HG03378 (cell line): ENCODE measurements around the gene CXCL10.
"Not testable (repeated sequence)": the region's sequence is repeated elsewhere in the genome, so short reads cannot be mapped to it uniquely, and the experiment has no call there.

Source experiments
- ATAC-seq: cut with Tn5 transposase; IDR thresholded peaks from one replicate; pipeline ENCODE4 v1.9.1; 2021; ENCODE audit warnings: mild to moderate bottlenecking, moderate library complexity; ENCODE audit not compliant: unreplicated experiment

Gene CXCL10

GRCh38 chr4:76023389-76023788 is at the start of gene CXCL10:
CXCL10 (minus strand) TSS chr4:76023497; CDS start chr4:76023431, 66 bp downstream.
- no peak for ATAC-seq

GRCh38 chr4:76072760-76073159 is 49.5 kb upstream of the CXCL10 start:
- no peak for ATAC-seq

- ATAC-seq, result peak; percentile 87
These were observed 44.5 kb upstream of the CXCL10 start for GRCh38 chr4:76067652-76068286.

- ATAC-seq, result no peak
These were observed 43.2 kb upstream of the CXCL10 start for GRCh38 chr4:76066546-76066945.

GRCh38 chr4:76061982-76062381 is 38.7 kb upstream of the CXCL10 start:
- peak; percentile 68 for ATAC-seq

GRCh38 chr4:76061421-76061820 is 38.1 kb upstream of the CXCL10 start:
- no peak for ATAC-seq

GRCh38 chr4:76060506-76060905 is 37.2 kb upstream of the CXCL10 start:
- ATAC-seq, result no peak

- no peak for ATAC-seq
These were observed 36.5 kb upstream of the CXCL10 start for GRCh38 chr4:76059750-76060149.

GRCh38 chr4:76058888-76059426 is 35.7 kb upstream of the CXCL10 start:
- ATAC-seq, result no peak

GRCh38 chr4:76058302-76058701 is 35.0 kb upstream of the CXCL10 start:
- peak; percentile 59 for ATAC-seq

- ATAC-seq, result no peak
These were observed 32.1 kb upstream of the CXCL10 start for GRCh38 chr4:76055421-76055820.

GRCh38 chr4:76055016-76055415 is 31.7 kb upstream of the CXCL10 start:
- ATAC-seq, result peak; percentile 95

- ATAC-seq, result no peak
These were observed 30.4 kb upstream of the CXCL10 start for GRCh38 chr4:76053730-76054129.

- ATAC-seq, result not testable (repeated sequence)
These were observed 27.3 kb upstream of the CXCL10 start for GRCh38 chr4:76050560-76051050.

- not testable (repeated sequence) for ATAC-seq
These were observed 26.6 kb upstream of the CXCL10 start for GRCh38 chr4:76049860-76050416.

GRCh38 chr4:76044686-76045085 is 21.4 kb upstream of the CXCL10 start:
- ATAC-seq, result not testable (repeated sequence)

- not testable (repeated sequence) for ATAC-seq
These were observed 20.0 kb upstream of the CXCL10 start for GRCh38 chr4:76043306-76043705.

- not testable (repeated sequence) for ATAC-seq
These were observed 19.1 kb upstream of the CXCL10 start for GRCh38 chr4:76042241-76042998.

GRCh38 chr4:76036855-76037254 is 13.6 kb upstream of the CXCL10 start:
- no peak for ATAC-seq

GRCh38 chr4:76035799-76036380 is 12.6 kb upstream of the CXCL10 start, which contains the start of gene CXCL11:
CXCL11 (minus strand) TSS chr4:76036070; CDS start chr4:76035987, 83 bp downstream.
- ATAC-seq, result no peak

GRCh38 chr4:76035141-76035540 is 11.8 kb upstream of the CXCL10 start:
- no peak for ATAC-seq
